Karpas-422 (cell line): ENCODE data around the gene ATG3. TPM values are rescaled to one million over a fixed set of nuclear protein-coding genes. Genes with fewer than 3 reads are reported as not detected.
A peak's percentile ranks its signal among the peaks of the same experiment; 100 is the strongest.

Experiments used
- DNase-seq: peaks from one replicate; pipeline ENCODE4 v3.0.0-alpha.2; 2015
- H2AFZ ChIP-seq: fragments of 200-600 bp; sonication (generic); 2 replicates; pipeline ENCODE4 v1.6.1; 2014; ENCODE audit warnings: antibody characterized with exemption, low read length, mixed read lengths
- H3K27ac ChIP-seq: fragments of 200-600 bp; sonication (generic); 2 replicates; pipeline ENCODE4 v1.5.1; 2014; ENCODE audit warnings: mild to moderate bottlenecking, low read length, moderate library complexity
- H3K27me3 ChIP-seq: fragments of 200-600 bp; sonication (generic); 2 replicates; pipeline ENCODE4 v1.6.1; 2014; ENCODE audit warnings: low read length, mixed read lengths
- H3K36me3 ChIP-seq: fragments of 200-600 bp; sonication (generic); 2 replicates; pipeline ENCODE4 v1.6.1; 2014; ENCODE audit warnings: low read length, mixed read lengths; ENCODE audit not compliant: insufficient read depth
- H3K4me1 ChIP-seq: fragments of 200-600 bp; sonication (generic); 2 replicates; pipeline ENCODE4 v1.6.1; 2014; ENCODE audit warnings: mild to moderate bottlenecking, low read length, mixed read lengths
- H3K4me2 ChIP-seq: fragments of 200-600 bp; sonication (generic); 2 replicates; pipeline ENCODE4 v1.6.1; 2014; ENCODE audit warnings: low read length, low read depth, mild to moderate bottlenecking; ENCODE audit not compliant: poor library complexity, severe bottlenecking
- H3K4me3 ChIP-seq: fragments of 200-600 bp; sonication (generic); 2 replicates; pipeline ENCODE4 v1.5.1; 2014; ENCODE audit warnings: mild to moderate bottlenecking, antibody characterized with exemption, low read length, mixed read lengths
- H3K79me2 ChIP-seq: fragments of 200-600 bp; sonication (generic); 2 replicates; pipeline ENCODE4 v1.6.1; 2014; ENCODE audit warnings: mild to moderate bottlenecking, low read length, mixed read lengths
- H3K9ac ChIP-seq: fragments of 200-600 bp; sonication (generic); 2 replicates; pipeline ENCODE4 v1.6.0; 2014; ENCODE audit warnings: low read length
- H3K9me2 ChIP-seq: fragments of 200-600 bp; sonication (generic), shearing (Covaris generic); replicated peaks from 2 replicates; pipeline ENCODE4 v1.6.0; 2014; ENCODE audit warnings: mild to moderate bottlenecking, low read length, moderate library complexity; ENCODE audit not compliant: insufficient read depth
- H3K9me3 ChIP-seq: fragments of 300-700, 200-600 bp; sonication (generic); 2 replicates; pipeline ENCODE4 v1.6.1; 2014; ENCODE audit warnings: low read length, mixed read lengths
- H4K20me1 ChIP-seq: fragments of 200-600 bp; sonication (generic); 2 replicates; pipeline ENCODE4 v1.6.1; 2014; ENCODE audit warnings: mild to moderate bottlenecking, antibody characterized with exemption, low read length, low read depth; ENCODE audit not compliant: insufficient read depth
- total RNA-seq: library from RNA; depleted of rRNA; stranded (reverse); fragments of >200 nt; shearing (Covaris generic); gene quantifications from 2 replicates; pipeline ENCODE4 v1.2.3, GENCODE V29; 2014; ENCODE audit warnings: low replicate concordance

The ATG3 gene
- total RNA-seq, 1 experiment from 2014 or later, result 102 TPM

GRCh38 chr3:112560307-112560706 lies 1.5 kb downstream of the ATG3 start:
- Histone ChIP-seq H3K27me3 (no peaks in the 10 kb centered on the region), H3K9me2 (no peaks in the 10 kb centered on the region), H3K4me2 (peak overlapping the region; percentile 88), H3K4me1 (peaks cover 58% of the 10 kb centered on the region), H3K9me3 (no peaks in the 10 kb centered on the region), H3K27ac (peak overlapping the region; percentile 87), H2AFZ (no peak overlapping the region), H3K4me3 (peak overlapping the region; percentile 68), H4K20me1 (0 out of 2 replicates have a peak, but pooled peaks cover 7% of the 10 kb centered on the region), H3K36me3 (peaks cover 27% of the 10 kb centered on the region; the same call in 1 of the 2 replicates), H3K79me2 (peaks cover 79% of the 10 kb centered on the region), H3K9ac (peak overlapping the region; percentile 87)
- no peak for DNase-seq

DNA sequence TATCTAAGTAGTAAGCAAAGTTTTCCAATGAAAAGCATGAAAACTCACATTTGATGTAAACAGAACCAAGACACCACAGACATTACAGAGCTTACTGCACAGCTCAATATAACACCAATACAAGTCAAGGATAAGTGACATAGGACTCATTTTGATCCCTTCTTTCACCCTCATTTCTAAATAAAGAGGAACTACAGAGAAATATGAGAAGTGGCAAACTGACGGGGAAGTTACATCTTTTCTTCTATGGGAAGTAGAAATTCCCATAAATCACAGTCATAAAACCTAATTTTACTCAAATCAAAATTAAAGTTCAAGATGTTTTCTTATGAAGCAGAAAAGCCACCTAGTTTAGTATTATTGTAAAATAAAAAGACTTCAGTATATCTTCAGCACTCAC lies 3.8 kb downstream of the ATG3 start:
- Histone ChIP-seq H3K9ac (no peak overlapping the region), H3K27ac (no peak overlapping the region), H4K20me1 (0 out of 2 replicates have a peak, but pooled peaks cover 7% of the 10 kb centered on the region), H3K9me2 (no peaks in the 10 kb centered on the region), H3K4me1 (peaks cover 42% of the 10 kb centered on the region), H3K4me3 (no peak overlapping the region), H3K4me2 (no peak overlapping the region), H2AFZ (no peak overlapping the region), H3K27me3 (no peaks in the 10 kb centered on the region), H3K36me3 (peaks cover 32% of the 10 kb centered on the region; the same call in 1 of the 2 replicates), H3K9me3 (no peaks in the 10 kb centered on the region), H3K79me2 (peaks cover 83% of the 10 kb centered on the region)
- DNase-seq, result no peak

DNA sequence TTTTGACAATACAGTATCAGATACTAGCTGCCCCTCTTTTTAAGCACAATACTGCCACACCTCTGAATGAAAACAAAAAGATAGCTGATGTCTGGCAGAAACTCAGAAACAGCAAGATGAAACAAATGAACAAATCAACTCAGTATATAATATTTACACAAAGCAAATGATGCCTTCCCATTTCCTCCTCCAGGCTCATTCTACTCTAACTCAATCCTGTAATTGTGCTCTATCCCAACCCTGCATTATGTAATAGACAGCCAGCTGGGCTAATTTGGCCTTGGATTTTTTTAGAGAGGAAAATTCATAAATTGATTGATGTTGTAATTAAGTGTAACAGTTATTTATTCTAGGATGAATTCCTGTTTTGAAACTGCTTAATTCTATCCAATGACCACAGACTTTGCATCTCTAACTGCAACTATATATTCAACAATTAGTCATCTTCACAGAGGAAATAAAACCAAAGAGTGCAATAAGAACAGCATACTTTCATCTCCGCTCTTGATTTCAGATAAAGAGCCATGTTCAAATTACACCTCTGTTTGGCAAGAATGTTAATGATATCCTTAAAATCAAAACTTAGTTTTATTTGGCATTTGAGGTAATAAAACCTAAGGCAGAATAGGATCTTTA lies 6.1 kb downstream of the ATG3 start:
- Histone ChIP-seq H3K4me1 (peaks cover 42% of the 10 kb centered on the region), H3K36me3 (peaks cover 46% of the 10 kb centered on the region; the same call in 1 of the 2 replicates), H3K4me3 (no peak overlapping the region), H3K9ac (no peak overlapping the region), H3K4me2 (peak overlapping the region; percentile 25), H3K27me3 (no peaks in the 10 kb centered on the region), H3K27ac (peak overlapping the region; percentile 57), H2AFZ (no peak overlapping the region), H3K9me3 (no peaks in the 10 kb centered on the region), H3K79me2 (peaks cover 94% of the 10 kb centered on the region), H3K9me2 (no peaks in the 10 kb centered on the region), H4K20me1 (0 out of 2 replicates have a peak, but pooled peaks cover 7% of the 10 kb centered on the region)
- DNase-seq, result no peak

GRCh38 chr3:112550859-112551258 lies 10.9 kb downstream of the ATG3 start:
- Histone ChIP-seq H3K9me3 (no peaks in the 10 kb centered on the region), H3K9ac (no peak overlapping the region), H3K4me3 (no peak overlapping the region), H3K4me2 (no peak overlapping the region), H3K27me3 (no peaks in the 10 kb centered on the region), H2AFZ (no peak overlapping the region), H3K27ac (no peak overlapping the region), H3K36me3 (peaks cover 59% of the 10 kb centered on the region; the same call in 1 of the 2 replicates), H3K9me2 (no peaks in the 10 kb centered on the region), H3K79me2 (peaks cover 95% of the 10 kb centered on the region), H4K20me1 (no peaks in the 10 kb centered on the region), H3K4me1 (peaks cover 12% of the 10 kb centered on the region)
- no peak for DNase-seq

- no peak for DNase-seq
- no peaks in the 10 kb centered on the region for H3K9me3 ChIP-seq
- peaks cover 81% of the 10 kb centered on the region for H3K36me3 ChIP-seq
- no peak overlapping the region for H2AFZ ChIP-seq
- peaks cover 91% of the 10 kb centered on the region for H3K79me2 ChIP-seq
- H3K4me2 ChIP-seq, result no peak overlapping the region
- no peaks in the 10 kb centered on the region for H3K27me3 ChIP-seq
- H3K9me2 ChIP-seq, result no peaks in the 10 kb centered on the region
- H3K4me1 ChIP-seq, result no peaks in the 10 kb centered on the region
- H3K27ac ChIP-seq, result no peak overlapping the region
- no peaks in the 10 kb centered on the region for H4K20me1 ChIP-seq
- H3K4me3 ChIP-seq, result no peak overlapping the region
- no peak overlapping the region for H3K9ac ChIP-seq
Observed at GRCh38 chr3:112546216-112546759, 15.5 kb downstream of the ATG3 start.

GRCh38 chr3:112539825-112540650 lies 21.7 kb downstream of the ATG3 start:
- peaks cover 70% of the 10 kb centered on the region for H3K36me3 ChIP-seq
- H3K27ac ChIP-seq, result no peak overlapping the region
- peaks cover 65% of the 10 kb centered on the region for H3K79me2 ChIP-seq
- no peaks in the 10 kb centered on the region for H4K20me1 ChIP-seq
- no peak for DNase-seq
- H3K27me3 ChIP-seq, result no peaks in the 10 kb centered on the region
- no peak overlapping the region for H3K4me3 ChIP-seq
- no peaks in the 10 kb centered on the region for H3K9me2 ChIP-seq
- H2AFZ ChIP-seq, result no peak overlapping the region
- H3K4me2 ChIP-seq, result no peak overlapping the region
- H3K9me3 ChIP-seq, result no peaks in the 10 kb centered on the region
- no peak overlapping the region for H3K9ac ChIP-seq
- H3K4me1 ChIP-seq, result peaks cover 7% of the 10 kb centered on the region

- H3K4me2 ChIP-seq, result no peak overlapping the region
- H3K9me3 ChIP-seq, result no peaks in the 10 kb centered on the region
- no peaks in the 10 kb centered on the region for H3K9me2 ChIP-seq
- H4K20me1 ChIP-seq, result no peaks in the 10 kb centered on the region
- H3K4me3 ChIP-seq, result no peak overlapping the region
- H3K4me1 ChIP-seq, result no peaks in the 10 kb centered on the region
- peaks cover 40% of the 10 kb centered on the region; the same call in 1 of the 2 replicates for H3K36me3 ChIP-seq
- H2AFZ ChIP-seq, result no peak overlapping the region
- peaks cover 7% of the 10 kb centered on the region for H3K79me2 ChIP-seq
- H3K27ac ChIP-seq, result no peak overlapping the region
- no peaks in the 10 kb centered on the region for H3K27me3 ChIP-seq
- peak; percentile 70 for DNase-seq
- H3K9ac ChIP-seq, result no peak overlapping the region
Observed at GRCh38 chr3:112531358-112531781, 30.4 kb downstream of the ATG3 start.

- peaks cover 40% of the 10 kb centered on the region; the same call in 1 of the 2 replicates for H3K36me3 ChIP-seq
- H3K4me3 ChIP-seq, result no peak overlapping the region
Observed at GRCh38 chr3:112530573-112530972, 31.2 kb downstream of the ATG3 start.

More at GRCh38 chr3:112530573-112530972, 31.2 kb downstream of the ATG3 start:
- H4K20me1 ChIP-seq, result no peaks in the 10 kb centered on the region
- DNase-seq, result no peak
- H3K9me3 ChIP-seq, result no peaks in the 10 kb centered on the region
- no peak overlapping the region for H3K9ac ChIP-seq
- no peaks in the 10 kb centered on the region for H3K27me3 ChIP-seq
- H3K27ac ChIP-seq, result no peak overlapping the region
- no peak overlapping the region for H2AFZ ChIP-seq
- H3K4me2 ChIP-seq, result no peak overlapping the region
- H3K4me1 ChIP-seq, result no peaks in the 10 kb centered on the region
- no peaks in the 10 kb centered on the region for H3K9me2 ChIP-seq
- peaks cover 7% of the 10 kb centered on the region for H3K79me2 ChIP-seq
